Activated CD4-positive, alpha-beta T cell treated with anti-CD3 and anti-CD28 coated beads, Interleukin-10, Interleukin-2, amounts not matched to agents 100 ng/mL and 50 ng/mL, durations not matched to agents 16 hours and 8 hours (primary cell): ENCODE data around the gene GNPTG.

Experiments
- DNase-seq: peaks from one replicate; pipeline ENCODE4 v3.0.0-alpha.2; 2020

Gene GNPTG

DNA sequence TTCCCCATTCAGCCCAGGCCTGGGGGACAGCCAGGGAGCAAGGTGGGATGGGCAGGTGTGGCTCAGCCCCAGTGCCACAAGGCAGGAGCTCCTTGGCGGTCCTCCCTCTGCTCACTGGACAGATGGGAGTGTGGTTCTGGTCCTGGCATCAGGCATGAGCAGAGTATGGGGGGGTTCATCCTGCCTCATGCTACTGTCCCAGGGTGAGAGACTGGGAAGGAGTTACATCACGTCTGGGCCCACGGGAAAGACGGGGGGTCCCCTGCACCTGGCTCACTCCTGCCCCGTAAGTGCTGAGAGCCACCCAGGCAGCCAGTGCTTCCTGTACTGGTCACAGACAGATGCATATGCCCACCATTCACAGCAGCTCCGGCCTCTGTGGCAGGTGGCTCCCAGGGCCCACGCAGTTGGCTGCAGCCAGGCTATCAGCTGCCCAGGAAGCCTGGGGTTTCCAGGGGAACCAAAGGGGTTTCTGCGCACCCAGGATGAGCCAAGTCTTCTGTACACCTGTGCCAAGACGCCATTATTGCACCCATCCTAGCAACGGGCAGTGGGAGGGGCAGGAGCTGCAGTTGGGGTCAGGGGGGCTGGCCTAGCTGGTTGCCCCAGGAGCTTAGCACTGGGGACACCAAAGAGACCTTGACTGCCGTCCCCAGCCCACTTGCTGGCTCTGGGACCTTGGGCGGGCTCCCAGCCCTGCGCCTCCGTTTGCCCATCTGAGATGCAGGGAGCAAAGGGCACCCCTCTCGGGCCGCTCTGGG, 16.3 kb upstream of the GNPTG start:
- DNase-seq = no peak

DNA sequence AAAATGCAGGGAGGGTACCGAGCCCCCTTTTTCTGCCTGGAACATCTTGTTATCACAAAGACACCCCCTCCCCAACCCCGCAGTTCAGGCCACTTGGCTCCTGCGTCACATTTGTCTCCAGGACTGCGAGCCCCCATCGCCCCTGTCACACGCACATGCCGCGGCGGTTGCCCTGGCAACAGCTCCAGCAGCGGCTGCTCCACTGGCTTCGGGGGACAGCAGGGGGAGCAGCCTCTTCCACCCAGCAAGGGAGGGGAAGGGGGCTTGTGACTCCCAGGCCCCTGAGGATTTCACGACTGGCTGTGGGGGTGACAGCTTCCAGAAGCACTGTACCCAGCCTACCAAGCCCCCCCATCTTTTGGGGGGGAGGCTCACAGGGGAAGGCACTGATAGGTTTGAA, 15.7 kb upstream of the GNPTG start:
- DNase-seq = no peak

DNA sequence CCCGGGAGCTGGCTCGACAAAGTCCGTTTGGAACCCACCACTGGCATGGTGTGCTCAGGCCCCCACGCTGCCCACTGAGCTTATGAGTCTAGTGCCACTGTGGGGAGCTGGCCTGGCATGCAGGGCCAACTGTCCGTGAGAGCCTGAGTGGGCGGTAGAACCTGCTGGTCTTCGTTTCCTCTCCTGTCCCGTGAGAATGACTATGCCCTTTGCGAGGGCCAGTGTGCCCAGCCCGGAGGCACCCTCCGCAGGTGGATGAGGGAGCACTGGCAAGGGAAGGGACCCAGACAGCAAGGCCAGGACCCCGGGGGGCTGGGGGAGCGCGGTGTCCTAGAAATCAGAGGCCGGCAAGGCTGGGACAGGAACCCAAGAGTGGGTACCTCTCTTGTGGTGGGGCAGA, 15.1 kb upstream of the GNPTG start:
- DNase-seq = no peak

DNA sequence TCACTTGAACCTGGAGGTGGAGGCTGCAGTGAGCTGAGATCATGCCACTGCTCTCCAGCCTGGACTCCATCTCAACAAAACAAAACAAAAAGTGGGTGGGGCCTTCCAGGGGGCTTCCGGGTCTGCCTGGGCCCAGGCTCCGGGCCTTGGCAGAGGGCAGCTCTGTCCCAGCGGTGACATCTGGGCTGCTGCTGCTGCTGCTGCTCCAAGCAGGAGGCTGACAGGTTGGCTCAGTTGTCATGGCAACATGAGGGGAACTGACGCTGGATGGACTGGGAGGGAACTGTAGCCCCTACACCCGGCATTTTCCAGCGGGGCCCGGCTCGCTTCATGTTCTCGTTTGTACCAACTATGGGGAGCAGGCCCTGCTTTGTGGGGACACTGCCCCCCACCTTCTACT, 14.2 kb upstream of the GNPTG start:
- DNase-seq = no peak

DNA sequence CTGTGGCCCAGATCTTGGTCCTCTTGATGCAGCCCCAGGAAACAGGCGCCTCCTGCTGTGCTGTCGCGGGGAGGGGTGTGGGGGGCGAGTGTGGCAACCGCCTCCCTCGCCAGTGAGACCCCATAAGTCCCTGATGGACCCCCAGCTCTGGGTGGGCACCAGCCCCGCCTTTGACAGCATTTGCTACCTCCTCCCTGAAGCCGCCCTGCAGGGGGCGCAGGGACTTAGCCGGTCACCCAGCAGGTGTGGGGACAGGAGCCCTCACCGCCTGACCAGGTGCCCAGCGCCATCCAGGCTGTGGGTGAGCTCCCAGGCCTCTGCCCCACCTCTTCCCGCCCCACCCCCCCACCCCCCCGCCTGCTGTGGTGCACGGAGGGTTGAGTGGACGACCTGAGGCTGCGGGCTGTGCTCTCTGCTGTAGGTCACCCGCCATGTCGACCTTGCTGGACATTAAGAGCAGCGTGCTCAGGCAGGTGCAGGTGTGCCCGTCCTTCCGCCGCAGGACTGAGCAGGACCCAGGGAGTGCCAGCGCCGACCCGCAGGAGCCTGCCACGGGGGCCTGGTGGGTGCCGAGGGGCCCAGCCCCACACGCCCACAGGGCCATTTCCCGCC, 13.5 kb upstream of the GNPTG start:
- DNase-seq = no peak

DNA sequence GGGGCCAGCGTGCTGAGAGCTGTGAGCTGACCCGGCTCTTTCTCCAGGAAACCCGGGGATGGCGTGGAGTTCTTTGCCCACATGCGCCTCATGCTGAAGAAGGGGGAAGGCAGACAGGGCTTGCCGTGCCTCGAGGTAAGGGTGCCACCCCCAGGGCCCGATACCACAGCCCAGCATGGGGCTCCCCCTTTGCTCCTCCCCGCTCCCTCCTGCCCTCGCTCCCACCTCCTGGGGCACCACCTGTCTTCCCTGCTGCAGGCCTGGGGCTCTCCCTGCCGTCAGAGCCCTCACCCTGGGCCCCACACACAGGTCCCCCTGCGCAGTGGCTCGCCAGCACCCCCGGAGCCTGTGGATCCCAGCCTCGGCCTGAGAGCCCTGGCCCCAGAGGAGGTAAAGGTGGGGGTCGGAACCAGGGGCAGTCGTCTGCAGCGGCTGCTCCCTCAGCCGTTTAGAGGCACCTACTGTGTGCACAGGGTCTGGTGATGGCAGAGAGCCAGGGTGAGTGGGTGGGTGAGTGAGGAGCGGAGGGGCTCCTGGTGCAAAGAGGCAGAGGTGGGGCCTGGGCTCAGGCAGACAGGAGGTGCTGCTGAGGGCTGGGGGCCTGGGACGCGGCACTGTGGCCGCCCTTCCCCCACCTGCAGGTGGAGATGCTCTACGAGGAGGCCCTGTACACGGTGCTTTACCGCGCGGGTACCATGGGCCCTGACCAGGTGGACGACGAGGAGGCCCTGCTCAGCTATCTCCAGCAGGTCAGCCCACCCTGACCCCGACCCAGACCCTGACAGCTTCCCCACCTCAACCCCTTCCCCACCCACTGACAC, 12.7 kb upstream of the GNPTG start:
- DNase-seq = no peak

DNA sequence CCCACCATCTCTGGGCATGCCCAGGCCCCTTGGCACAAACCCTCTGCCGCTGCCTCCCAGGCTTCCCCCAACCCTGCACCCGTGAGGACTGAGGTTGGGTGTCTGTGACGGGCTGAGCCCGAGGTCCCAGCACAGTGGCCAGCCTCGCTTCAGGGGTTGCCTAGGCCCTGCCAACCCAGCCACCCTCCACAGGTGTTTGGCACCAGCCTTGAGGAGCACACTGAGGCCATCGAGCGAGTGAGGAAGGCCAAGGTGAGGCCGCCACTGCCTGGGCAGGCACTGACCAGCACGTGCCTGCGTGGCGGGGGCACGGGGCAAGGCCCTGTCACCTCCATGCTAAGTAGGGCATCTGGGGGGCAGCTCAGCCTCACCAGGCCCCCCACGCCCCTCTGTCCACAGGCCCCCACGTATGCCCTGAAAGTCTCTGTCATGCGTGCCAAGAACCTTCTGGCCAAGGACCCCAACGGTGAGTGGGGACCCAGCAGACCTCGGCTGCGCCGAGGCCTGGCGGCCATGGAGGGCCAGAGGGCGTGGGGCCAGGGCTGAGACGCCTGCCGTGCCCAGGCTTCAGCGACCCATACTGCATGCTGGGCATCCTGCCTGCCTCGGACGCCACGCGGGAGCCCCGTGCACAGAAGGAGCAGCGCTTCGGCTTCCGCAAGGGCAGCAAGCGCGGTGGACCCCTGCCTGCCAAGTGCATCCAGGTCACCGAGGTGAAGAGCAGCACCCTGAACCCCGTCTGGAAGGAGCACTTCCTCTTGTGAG, 10.8 kb upstream of the GNPTG start:
- DNase-seq = no peak

DNA sequence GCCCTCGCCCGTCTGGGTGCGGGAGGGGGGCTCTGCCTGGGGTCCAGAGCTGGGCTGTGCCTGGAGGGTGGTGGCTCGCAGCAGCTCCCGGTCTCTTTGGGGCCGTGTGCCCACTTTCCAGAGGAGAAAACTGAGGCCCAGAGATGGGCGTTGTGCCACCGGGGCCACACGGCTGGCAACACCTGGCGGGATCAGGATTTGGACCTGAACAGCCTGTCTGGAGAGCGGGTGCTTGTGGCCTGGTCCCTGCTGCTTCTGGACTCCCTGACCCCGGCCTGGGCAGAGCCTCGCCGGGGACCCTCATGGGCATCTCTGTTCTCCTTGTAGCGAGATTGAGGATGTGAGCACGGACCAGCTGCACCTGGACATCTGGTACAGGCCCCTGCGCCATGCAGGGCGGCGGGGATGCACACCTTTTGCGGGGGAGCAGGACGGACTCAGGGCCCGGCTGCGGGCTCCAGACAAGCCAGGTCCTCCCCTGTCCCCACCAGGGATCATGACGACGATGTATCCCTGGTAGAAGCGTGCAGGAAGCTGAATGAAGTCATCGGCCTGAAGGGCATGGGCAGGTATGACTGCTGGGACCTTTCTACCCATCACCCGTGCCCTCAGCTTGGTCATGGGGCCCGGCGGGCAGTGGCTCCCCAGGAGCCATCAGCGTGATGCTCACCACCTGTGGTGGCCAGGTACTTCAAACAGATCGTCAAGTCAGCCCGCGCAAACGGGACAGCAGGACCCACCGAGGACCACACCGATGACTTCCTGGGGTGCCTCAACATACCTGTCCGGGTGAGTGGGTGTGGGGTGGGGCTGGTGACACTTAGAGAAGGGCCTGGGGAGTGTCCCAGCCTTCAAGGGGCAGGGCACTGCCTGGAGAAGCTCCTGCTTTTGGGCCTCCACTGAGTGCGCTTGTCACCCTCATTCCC, 10.0 kb upstream of the GNPTG start:
- DNase-seq = no peak

DNA sequence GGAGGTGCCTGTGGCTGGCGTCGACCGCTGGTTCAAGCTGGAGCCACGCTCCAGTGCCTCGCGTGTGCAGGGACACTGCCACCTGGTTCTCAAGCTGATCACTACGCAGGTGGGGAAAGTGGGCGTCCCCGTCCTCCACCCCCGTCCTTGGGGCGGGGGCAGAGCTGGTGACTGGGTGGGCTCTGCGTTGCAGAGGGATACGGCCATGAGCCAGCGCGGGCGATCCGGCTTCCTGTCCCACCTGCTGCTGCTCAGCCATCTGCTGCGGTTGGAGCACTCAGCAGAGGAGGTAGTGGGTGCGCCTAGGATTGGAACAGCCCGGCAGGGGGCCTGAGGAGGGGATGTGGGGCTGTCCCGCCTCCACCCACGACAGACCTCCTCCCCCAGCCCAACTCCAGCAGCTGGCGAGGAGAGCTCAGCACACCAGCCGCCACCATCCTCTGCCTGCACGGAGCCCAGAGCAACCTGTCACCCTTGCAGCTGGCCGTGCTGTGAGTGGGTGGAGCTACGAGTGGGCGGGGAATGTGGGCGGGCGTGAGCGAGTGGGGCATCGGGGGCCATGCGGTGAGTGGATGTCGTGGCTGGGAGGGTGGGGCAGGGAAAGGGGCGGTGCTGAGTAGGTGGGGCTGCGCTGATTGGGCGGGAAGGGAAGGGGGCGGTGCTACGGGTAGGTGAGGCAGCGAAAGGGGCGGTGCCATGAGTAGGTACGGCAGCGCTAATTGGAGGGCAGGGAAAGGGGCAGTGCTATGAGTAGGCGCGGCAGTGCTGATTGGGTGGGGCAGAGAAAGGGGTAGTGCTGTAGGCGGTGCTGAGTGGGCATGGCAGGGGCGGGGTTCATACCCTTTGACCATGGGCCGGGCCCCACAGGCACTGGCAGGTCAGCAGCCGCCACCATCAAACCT, 9.0 kb upstream of the GNPTG start:
- DNase-seq = peak; percentile 97

DNA sequence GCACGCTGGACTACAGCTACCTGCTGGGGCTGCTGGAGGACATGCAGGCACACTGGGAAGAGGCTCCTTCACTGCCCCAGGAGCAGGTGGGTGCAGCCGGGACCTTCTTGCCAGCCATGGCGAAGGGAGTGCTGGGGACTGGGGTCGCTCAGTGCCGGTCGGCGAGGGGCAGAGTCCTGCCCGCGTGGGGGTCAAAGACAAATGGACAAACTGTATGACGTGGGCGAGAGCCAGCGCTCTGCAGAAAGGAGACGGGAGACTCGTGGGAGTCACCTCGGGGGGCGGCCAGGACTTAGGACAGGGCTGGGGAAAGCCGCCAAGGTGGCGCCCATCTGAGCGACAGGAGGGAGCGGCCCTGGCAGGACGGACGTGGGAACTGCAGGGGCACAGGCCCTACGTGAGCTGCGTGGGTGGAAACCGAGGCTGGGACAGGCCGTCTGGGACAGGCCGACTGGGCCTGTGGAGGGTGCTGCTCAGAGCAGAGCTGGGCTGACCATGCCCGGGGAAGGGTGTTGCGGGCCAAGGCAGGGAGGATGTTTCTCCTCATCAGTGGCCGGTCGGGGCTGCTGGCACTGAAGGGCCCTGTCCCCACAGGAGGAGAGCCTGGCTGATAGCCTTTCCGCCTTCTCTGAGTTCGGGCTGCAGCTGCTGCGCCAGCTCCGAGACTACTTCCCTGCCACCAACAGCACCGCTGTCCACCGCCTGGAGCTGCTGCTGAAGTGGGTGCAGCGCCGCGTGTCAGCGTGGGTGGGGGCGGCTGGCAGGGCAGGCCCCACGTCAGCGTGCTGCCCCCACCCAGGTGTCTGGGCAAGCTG, 8.1 kb upstream of the GNPTG start:
- DNase-seq = no peak

DNA sequence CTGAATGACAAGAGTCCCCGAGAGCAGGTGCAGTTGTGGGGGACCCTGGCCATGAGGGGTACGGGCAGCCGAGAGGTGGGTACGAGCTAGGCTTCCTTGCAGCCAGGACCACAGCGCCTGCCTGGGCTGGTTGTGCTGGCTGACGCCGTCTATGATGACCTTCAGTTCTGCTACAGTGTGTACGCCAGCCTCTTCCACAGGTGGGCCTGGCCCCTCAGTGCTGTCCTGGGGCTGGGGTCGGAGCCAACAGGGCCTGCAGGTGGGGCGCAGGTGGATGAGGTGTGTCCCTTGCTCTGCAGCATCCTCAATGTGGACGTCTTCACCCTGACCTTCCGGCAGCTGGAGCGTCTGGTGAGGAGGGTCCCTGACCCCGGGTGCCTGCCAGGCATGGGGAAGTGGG, 7.2 kb upstream of the GNPTG start:
- DNase-seq = no peak

DNA sequence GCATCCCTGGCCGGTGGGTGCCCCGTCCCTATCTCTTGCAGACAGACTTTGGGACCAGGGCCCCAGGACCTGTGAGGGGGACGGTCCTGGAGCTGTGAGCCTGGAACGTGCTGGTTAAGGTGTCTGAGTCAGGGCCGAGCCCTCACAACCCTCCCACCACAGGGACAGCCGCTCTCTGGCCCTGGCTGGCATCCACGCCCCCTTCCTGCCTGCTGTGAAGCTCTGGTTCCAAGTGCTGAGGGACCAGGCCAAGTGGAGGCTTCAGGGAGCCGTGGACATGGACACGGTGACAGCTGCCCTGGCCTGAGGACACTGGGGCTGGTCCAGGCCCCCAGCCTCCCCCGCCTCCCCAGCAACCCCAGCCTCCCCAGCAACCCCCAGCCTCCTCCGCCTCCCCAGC, 6.6 kb upstream of the GNPTG start:
- DNase-seq = no peak

DNA sequence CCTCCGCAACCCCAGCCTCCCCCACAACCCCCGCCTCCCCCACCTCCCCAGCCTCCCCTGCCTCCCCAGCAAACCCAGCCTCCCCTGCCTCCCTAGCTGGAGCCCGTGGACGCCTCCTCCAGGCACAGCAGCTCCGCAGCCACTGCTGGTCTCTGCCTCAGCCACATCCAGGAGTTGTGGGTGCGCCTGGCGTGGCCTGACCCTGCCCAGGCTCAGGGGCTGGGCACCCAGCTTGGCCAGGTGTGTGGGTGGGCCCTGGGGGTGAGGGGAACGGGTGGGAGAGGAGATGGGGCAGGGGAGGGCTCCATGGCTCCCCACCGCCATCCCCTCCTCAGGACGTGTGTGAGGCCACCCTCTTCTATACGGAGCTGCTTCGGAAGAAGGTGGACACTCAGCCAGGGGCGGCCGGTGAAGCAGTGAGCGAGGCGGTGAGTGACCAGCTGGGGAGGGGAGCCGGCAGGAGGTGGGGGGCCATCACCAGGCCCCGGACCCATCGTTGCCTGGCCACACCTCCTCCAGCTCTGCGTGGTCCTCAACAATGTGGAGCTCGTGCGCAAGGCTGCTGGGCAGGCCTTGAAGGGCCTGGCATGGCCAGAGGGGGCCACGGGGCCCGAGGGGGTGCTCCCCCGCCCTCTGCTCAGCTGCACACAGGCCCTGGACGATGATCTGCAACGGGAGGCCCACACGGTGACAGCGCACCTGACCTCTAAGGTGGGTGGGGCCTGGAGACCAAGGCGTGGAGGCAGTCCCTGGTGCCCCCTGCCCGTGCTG, 5.9 kb upstream of the GNPTG start:
- DNase-seq = no peak

DNA sequence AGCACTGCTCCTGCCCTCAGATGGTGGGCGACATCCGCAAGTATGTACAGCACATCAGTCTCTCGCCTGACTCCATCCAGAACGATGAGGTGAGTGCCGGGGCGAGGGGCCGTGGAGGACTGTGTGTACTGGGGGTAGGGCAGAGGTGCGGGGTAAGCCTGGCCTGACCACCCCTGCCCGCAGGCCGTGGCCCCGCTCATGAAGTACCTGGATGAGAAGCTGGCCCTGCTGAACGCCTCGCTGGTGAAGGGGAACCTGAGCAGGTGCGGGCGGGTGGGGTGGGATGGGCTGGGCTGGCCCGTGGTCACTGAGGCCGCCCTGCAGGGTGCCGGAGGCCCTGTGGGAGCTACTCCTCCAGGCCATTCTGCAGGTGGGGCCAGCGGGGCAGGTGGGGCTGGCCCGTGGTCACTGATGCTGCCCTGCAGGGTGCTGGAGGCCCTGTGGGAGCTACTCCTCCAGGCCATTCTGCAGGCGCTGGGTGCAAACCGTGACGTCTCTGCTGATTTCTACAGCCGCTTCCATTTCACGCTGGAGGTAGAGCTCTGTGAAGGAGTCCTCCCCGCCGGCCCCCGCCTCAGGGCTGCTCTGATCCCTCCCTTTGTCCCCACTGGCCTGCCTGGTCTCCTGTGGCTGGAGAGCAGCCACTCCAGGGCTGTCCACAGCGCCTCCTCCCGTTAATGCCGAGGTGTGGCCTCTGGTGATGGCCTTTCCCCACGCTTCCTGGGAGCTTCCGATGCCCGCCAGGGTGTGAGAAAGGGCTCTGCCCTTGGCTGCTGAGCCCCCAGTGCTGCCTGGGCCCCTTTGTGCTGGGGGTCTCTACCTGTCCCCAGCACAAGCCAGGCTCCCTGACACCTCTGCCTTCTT, 5.1 kb upstream of the GNPTG start:
- no peak for DNase-seq

DNA sequence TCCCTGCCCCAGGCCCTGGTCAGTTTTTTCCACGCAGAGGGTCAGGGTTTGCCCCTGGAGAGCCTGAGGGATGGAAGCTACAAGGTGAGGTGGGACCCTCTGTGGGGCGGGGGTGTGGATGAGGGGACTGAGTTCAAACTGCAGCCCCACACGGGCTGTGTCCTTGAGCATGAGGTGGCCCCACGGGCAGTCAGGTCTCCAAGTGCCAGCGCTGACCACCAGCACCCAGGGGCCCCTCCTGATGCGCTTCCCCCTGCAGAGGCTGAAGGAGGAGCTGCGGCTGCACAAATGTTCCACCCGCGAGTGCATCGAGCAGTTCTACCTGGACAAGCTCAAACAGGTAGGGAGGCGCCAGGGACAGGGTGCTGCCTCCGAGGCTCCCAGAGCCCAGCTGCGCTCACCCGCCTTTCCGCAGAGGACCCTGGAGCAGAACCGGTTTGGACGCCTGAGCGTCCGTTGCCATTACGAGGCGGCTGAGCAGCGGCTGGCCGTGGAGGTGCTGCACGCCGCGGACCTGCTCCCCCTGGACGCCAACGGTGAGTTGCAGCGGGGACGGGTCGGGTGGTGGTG, 4.4 kb upstream of the GNPTG start:
- no peak for DNase-seq

DNA sequence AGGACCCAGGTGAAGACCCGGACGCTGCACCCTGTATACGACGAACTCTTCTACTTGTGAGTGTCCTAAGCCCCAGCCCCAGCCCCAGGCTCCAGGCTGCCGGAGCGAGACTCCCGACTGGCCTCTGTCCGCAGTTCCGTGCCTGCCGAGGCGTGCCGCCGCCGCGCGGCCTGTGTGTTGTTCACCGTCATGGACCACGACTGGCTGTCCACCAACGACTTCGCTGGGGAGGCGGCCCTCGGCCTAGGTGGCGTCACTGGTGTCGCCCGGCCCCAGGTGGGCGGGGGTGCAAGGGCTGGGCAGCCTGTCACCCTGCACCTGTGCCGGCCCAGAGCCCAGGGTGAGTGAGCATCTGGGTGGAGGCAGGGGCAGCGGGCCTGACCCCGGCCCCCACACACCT, 3.8 kb upstream of the GNPTG start:
- no peak for DNase-seq

DNA sequence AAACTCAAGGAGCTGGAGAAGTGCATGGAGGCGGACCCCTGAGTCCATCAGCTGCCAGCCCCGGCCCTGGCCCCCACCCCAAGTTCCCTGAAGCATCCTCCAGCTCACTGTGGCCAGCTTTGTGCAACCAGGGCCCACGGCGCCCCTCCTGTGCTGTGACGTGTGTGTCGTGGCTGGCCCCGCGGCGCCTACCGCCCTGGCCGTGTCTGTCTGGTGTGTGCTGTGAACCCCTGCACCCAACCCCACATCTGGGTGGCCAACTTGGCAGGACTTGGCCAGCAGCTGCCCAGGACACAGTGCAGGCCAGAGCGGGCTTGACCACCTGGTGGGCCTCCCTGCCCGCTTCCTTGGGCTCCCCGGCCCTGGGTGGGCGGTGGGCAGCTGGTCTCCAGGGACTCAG, 3.3 kb upstream of the GNPTG start:
- no peak for DNase-seq

DNA sequence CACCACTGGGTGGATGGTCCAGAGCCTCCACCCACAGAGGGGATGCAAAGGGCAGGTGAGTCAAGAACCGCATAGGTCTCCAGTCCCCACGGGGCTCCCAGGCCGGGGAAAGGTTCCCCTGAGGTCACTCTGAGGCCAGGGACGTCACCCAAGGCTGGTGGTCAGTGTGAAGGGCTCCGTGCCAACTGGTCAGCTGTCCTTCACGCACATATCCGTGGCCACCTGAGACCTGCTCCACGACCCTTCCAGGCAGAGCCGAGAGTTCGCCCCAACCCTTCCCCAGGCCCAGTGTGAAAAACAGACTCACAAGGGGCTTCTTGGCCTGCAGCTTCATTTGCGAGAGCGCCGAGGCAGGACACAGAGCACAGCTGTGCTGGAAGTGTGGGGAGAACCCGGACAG, 2.8 kb upstream of the GNPTG start:
- DNase-seq = no peak
